Prostate gland (tissue), 2 donors: ENCODE measurements around the gene TMCO4. TPM values are rescaled to one million over a fixed set of nuclear protein-coding genes. Genes with fewer than 3 reads are reported as not detected.

Experiments used
- DNase-seq: peaks from one replicate; pipeline ENCODE4 v3.0.0-alpha.2; 2019; ENCODE audit warnings: low spot score
- H3K27ac ChIP-seq, 2 donors: fragments of 200-600 bp; sonication (generic); 2 replicates each; pipeline ENCODE4 v1.5.1; 2017 to 2019
- H3K27me3 ChIP-seq: fragments of 200-600 bp; sonication (generic); replicated peaks from 2 replicates; pipeline ENCODE4 v1.5.1; 2019; ENCODE audit not compliant: insufficient read depth
- H3K36me3 ChIP-seq, 2 donors: fragments of 200-600 bp; sonication (generic); 1 replicate in 1 of 2; 2 replicates in 1 of 2; pipeline versions ENCODE4 v1.5.1 to v1.8.1; 2017 to 2019
- H3K4me1 ChIP-seq: fragments of 200-600 bp; sonication (generic); replicated peaks from 2 replicates; pipeline ENCODE4 v1.5.1; 2019
- H3K4me3 ChIP-seq, 2 donors: fragments of 200-600 bp; sonication (generic); 2 replicates each; pipeline ENCODE4 v1.5.1; 2017 to 2019
- H3K9me3 ChIP-seq: fragments of 200-600 bp; sonication (generic); 2 replicates; pipeline ENCODE4 v1.5.1; 2017
- CTCF ChIP-seq, 4 experiments: fragments of 200-600 bp in 2 of 4; fragments of 450-650 bp in 2 of 4; sonication (generic) in 2 of 4; IDR thresholded peaks; 1 replicate in 3 of 4; 2 replicates in 1 of 4; pipeline ENCODE4 v1.5.1; 2016 to 2019; ENCODE audit warnings: antibody characterized with exemption in 4 of 4, mild to moderate bottlenecking in 2 of 4, moderate library complexity in 2 of 4
- POLR2A ChIP-seq: fragments of 450-650 bp; IDR thresholded peaks from one replicate; pipeline ENCODE4 v1.6.1; 2016; ENCODE audit warnings: antibody characterized with exemption, mild to moderate bottlenecking
- POLR2AphosphoS5 ChIP-seq: sonication (generic); formaldehyde crosslinking; IDR thresholded peaks from one replicate; pipeline ENCODE4 v1.6.1; 2017; ENCODE audit warnings: antibody characterized with exemption
- WGBS: methylation state at CpG from one replicate; pipeline ENCODE4 v1.1.5; 2018; 5-methylcytosine and 5-hydroxymethylcytosine counted together
- intact Hi-C: fragments of 100-400 bp; cut with DNase I; formaldehyde crosslinking; loops from one replicate; pipeline ENCODE4 v1.14.2; 2022
- total RNA-seq, 2 donors: library from RNA; depleted of rRNA; stranded (reverse); fragments of >200 nt; gene quantifications; one replicate each; pipeline ENCODE4 v1.1.0, GENCODE V29; 2016

The TMCO4 gene
- total RNA-seq, 2 donors from 2014 or later, result 60.5 to 89.9 TPM

GRCh38 chr1:19670787-19671186, 128.9 kb downstream of the TMCO4 start:
- DNase-seq, result no peak
- intact Hi-C loops, result no loop called here
- H3K27ac ChIP-seq, result no peak overlapping the region
- no peaks in the 10 kb centered on the region for H3K9me3 ChIP-seq
- H3K4me3 ChIP-seq, result no peak overlapping the region
- TF ChIP-seq POLR2AphosphoS5 (no peak), CTCF (IDR thresholded peaks at IDR 0.05) (no peak), POLR2A (no peak)
- no peaks in the 10 kb centered on the region for H3K36me3 ChIP-seq
- no peaks in the 10 kb centered on the region for H3K4me1 ChIP-seq
- no peaks in the 10 kb centered on the region for H3K27me3 ChIP-seq
- WGBS, result 61% methylated on average over 4 of the region's 4 CpGs

GRCh38 chr1:19668888-19669287, 130.8 kb downstream of the TMCO4 start:
- intact Hi-C loops, result no loop called here
- Histone ChIP-seq H3K4me1 (no peaks in the 10 kb centered on the region), H3K27ac (no peak overlapping the region), H3K27me3 (peaks cover 10% of the 10 kb centered on the region), H3K9me3 (no peaks in the 10 kb centered on the region), H3K36me3 (no peaks in the 10 kb centered on the region), H3K4me3 (no peak overlapping the region)
- WGBS, result 77% methylated on average over 8 of the region's 8 CpGs
- no peak for DNase-seq
- no peak for TF ChIP-seq POLR2AphosphoS5
- no peak for TF ChIP-seq POLR2A

- no peaks in the 10 kb centered on the region for H3K4me1 ChIP-seq
- H3K27ac ChIP-seq, result no peak overlapping the region
- peaks cover 12% of the 10 kb centered on the region for H3K27me3 ChIP-seq
- no peaks in the 10 kb centered on the region for H3K36me3 ChIP-seq
- H3K9me3 ChIP-seq, result no peaks in the 10 kb centered on the region
- no peak for DNase-seq
- WGBS, result 20% methylated on average over 71 of the region's 84 CpGs
- TF ChIP-seq CTCF (IDR thresholded peaks at IDR 0.05) (no peak), POLR2AphosphoS5 (no peak), POLR2A (no peak)
- no peak overlapping the region for H3K4me3 ChIP-seq
- intact Hi-C loops, result no loop called here
Observed at GRCh38 chr1:19665496-19666465, 133.9 kb downstream of the TMCO4 start.

GRCh38 chr1:19665186-19665495, 134.6 kb downstream of the TMCO4 start:
- WGBS, result 2% methylated on average over 23 of the region's 23 CpGs
- intact Hi-C loops, result no loop called here
- no peaks in the 10 kb centered on the region for H3K4me1 ChIP-seq
- DNase-seq, result no peak
- H3K9me3 ChIP-seq, result no peaks in the 10 kb centered on the region
- peak overlapping the region; percentile 10 to 32 for H3K4me3 ChIP-seq
- H3K27me3 ChIP-seq, result peaks cover 12% of the 10 kb centered on the region
- H3K36me3 ChIP-seq, result no peaks in the 10 kb centered on the region
- no peak overlapping the region for H3K27ac ChIP-seq
- TF ChIP-seq POLR2AphosphoS5, result no peak
- no peak for TF ChIP-seq POLR2A
- no peak for TF ChIP-seq CTCF (IDR thresholded peaks at IDR 0.05)

GRCh38 chr1:19664453-19665185, 135.1 kb downstream of the TMCO4 start, which contains the start of gene HTR6:
HTR6 (plus strand) TSS chr1:19664875; CDS start chr1:19665754, 879 bp downstream.
- no peak for DNase-seq
- peaks cover 12% of the 10 kb centered on the region for H3K27me3 ChIP-seq
- H3K9me3 ChIP-seq, result no peaks in the 10 kb centered on the region
- H3K27ac ChIP-seq, result no peak within 1 kb of the TSS
- peak within 1 kb of the TSS; percentile 10 to 32 for H3K4me3 ChIP-seq
- intact Hi-C loops, result loop anchor here (5.0 kb wide), 1 partner anchor 38 kb away; no protein-coding TSS in a partner anchor
- WGBS, result 2% methylated on average over 71 of the region's 80 CpGs
- no peaks in the 10 kb centered on the region for H3K4me1 ChIP-seq
- no peaks in the 10 kb centered on the region for H3K36me3 ChIP-seq
- TF ChIP-seq POLR2AphosphoS5 (no peak), CTCF (IDR thresholded peaks at IDR 0.05) (no peak)
